GM12872 (cell line): ENCODE results near the gene HYI.

ENCODE experiments used
- CTCF ChIP-seq: IDR thresholded peaks from 3 replicates; pipeline ENCODE4 v1.5.1; 2011; ENCODE audit warnings: low read depth, mild to moderate bottlenecking, low read length, moderate library complexity; ENCODE audit not compliant: insufficient read depth

Gene HYI

GRCh38 chr1:43444151-43444828, 9.4 kb downstream of the HYI start:
- TF ChIP-seq CTCF: no peak

- no peak for TF ChIP-seq CTCF
Measured at GRCh38 chr1:43443197-43443946, 10.4 kb downstream of the HYI start.

- TF ChIP-seq CTCF: no peak
Measured at GRCh38 chr1:43442756-43443155, 11.0 kb downstream of the HYI start.

GRCh38 chr1:43441894-43442637, 11.7 kb downstream of the HYI start:
- no peak for TF ChIP-seq CTCF

GRCh38 chr1:43441166-43441893, 12.4 kb downstream of the HYI start:
- no peak for TF ChIP-seq CTCF

- TF ChIP-seq CTCF: no peak
Measured at GRCh38 chr1:43440358-43440757, 13.4 kb downstream of the HYI start.

GRCh38 chr1:43439781-43440180, 13.9 kb downstream of the HYI start:
- TF ChIP-seq CTCF: no peak
